GM23338 (cell line): Measurements from ENCODE around the gene ART4. TPM values are rescaled to one million over a fixed set of nuclear protein-coding genes. Genes with fewer than 3 reads are reported as not detected.

Source experiments
- ATAC-seq: fragments of 200-7000 bp; cut with Tn5 transposase; 3 replicates; pipeline ENCODE4 v1.9.1; 2020
- DNase-seq: peaks from one replicate; pipeline ENCODE4 v3.0.0-alpha.2; 2015; ENCODE audit warnings: low spot score
- H2AFZ ChIP-seq: fragments of 200-600 bp; sonication (generic); 2 replicates; pipeline ENCODE4 v1.8.0; 2016; ENCODE audit warnings: antibody characterized with exemption, mild to moderate bottlenecking, moderate library complexity
- H3F3A ChIP-seq: fragments of 200-600 bp; sonication (generic); replicated peaks from 2 replicates; pipeline ENCODE4 v1.8.0; 2017; ENCODE audit warnings: antibody characterized with exemption, mixed run types, low read depth
- H3K27ac ChIP-seq: fragments of 200-600 bp; sonication (generic); 2 replicates; pipeline ENCODE4 v1.6.1; 2016; ENCODE audit warnings: low read depth
- H3K27me3 ChIP-seq: fragments of 200-600 bp; sonication (generic); 2 replicates; pipeline ENCODE4 v1.8.0; 2016; ENCODE audit warnings: mild to moderate bottlenecking, mixed run types, moderate library complexity; ENCODE audit not compliant: insufficient read depth
- H3K36me3 ChIP-seq: fragments of 200-600 bp; sonication (generic); 2 replicates; pipeline ENCODE4 v1.8.0; 2016; ENCODE audit warnings: mild to moderate bottlenecking; ENCODE audit not compliant: insufficient read depth
- H3K4me1 ChIP-seq: fragments of 200-600 bp; sonication (generic); 2 replicates; pipeline ENCODE4 v1.8.0; 2016; ENCODE audit warnings: mild to moderate bottlenecking, moderate library complexity; ENCODE audit not compliant: insufficient read depth
- H3K4me2 ChIP-seq: fragments of 200-600 bp; sonication (generic); 2 replicates; pipeline ENCODE4 v1.7.1; 2017; ENCODE audit warnings: mixed run types
- H3K4me3 ChIP-seq: fragments of 200-600 bp; sonication (generic); 2 replicates; pipeline ENCODE4 v1.6.1; 2016; ENCODE audit warnings: mixed run types
- H3K79me2 ChIP-seq: fragments of 200-600 bp; sonication (generic); replicated peaks from 2 replicates; pipeline ENCODE4 v1.8.0; 2017; ENCODE audit warnings: mild to moderate bottlenecking; ENCODE audit not compliant: insufficient read depth
- H3K9me2 ChIP-seq: fragments of 200-600 bp; sonication (generic); 2 replicates; pipeline ENCODE4 v1.8.0; 2017; ENCODE audit not compliant: insufficient read depth
- H4K20me1 ChIP-seq: fragments of 200-600 bp; sonication (generic); replicated peaks from 2 replicates; pipeline ENCODE4 v1.8.0; 2017; ENCODE audit warnings: mild to moderate bottlenecking; ENCODE audit not compliant: insufficient read depth
- H3K27ac Mint-ChIP-seq: 2 replicates; pipeline ENCODE4 v1.8.0; 2020; ENCODE audit warnings: inconsistent platforms, mild to moderate bottlenecking, moderate library complexity, mixed read lengths
- H3K27me3 Mint-ChIP-seq: 3 replicates; pipeline ENCODE4 v1.8.0; 2022; ENCODE audit warnings: low read depth, mild to moderate bottlenecking, moderate library complexity, mixed read lengths, inconsistent platforms; ENCODE audit not compliant: insufficient read depth, poor library complexity
- H3K36me3 Mint-ChIP-seq: 3 replicates; pipeline ENCODE4 v1.8.0; 2021; ENCODE audit warnings: low read depth, mild to moderate bottlenecking, inconsistent platforms, moderate library complexity, mixed read lengths
- H3K4me1 Mint-ChIP-seq: 3 replicates; pipeline ENCODE4 v1.8.0; 2020; ENCODE audit warnings: mild to moderate bottlenecking, inconsistent platforms, mixed read lengths
- H3K4me3 Mint-ChIP-seq: 3 replicates; pipeline ENCODE4 v1.8.0; 2021; ENCODE audit warnings: moderate library complexity, mild to moderate bottlenecking, inconsistent platforms, mixed read lengths
- H3K9me3 Mint-ChIP-seq: 3 replicates; pipeline ENCODE4 v1.8.0; 2020; ENCODE audit warnings: moderate library complexity, mild to moderate bottlenecking, inconsistent platforms, mixed read lengths
- CREB1 ChIP-seq: fragments of 250-450 bp; sonication (Bioruptor Pico); IDR thresholded peaks from 2 replicates; pipeline ENCODE4 v1.5.0; 2020; ENCODE audit warnings: low read depth, mild to moderate bottlenecking, moderate library complexity
- EZH2 ChIP-seq: fragments of 200-600 bp; sonication (generic); IDR thresholded peaks from one replicate; pipeline ENCODE4 v1.8.0; 2017; ENCODE audit warnings: antibody characterized with exemption, mild to moderate bottlenecking, low read depth; ENCODE audit not compliant: unreplicated experiment
- EZH2phosphoT487 ChIP-seq: fragments of 200-600 bp; sonication (generic); IDR thresholded peaks from one replicate; pipeline ENCODE4 v1.8.1; 2018; ENCODE audit warnings: antibody characterized with exemption; ENCODE audit not compliant: unreplicated experiment
- JUNB ChIP-seq: IDR thresholded peaks from one replicate; pipeline ENCODE4 v1.6.1; 2016; ENCODE audit warnings: antibody characterized with exemption; ENCODE audit not compliant: unreplicated experiment
- NANOG ChIP-seq: IDR thresholded peaks from 2 replicates; pipeline ENCODE4 v1.6.1; 2016; ENCODE audit warnings: antibody characterized with exemption, borderline replicate concordance
- POLR2AphosphoS5 ChIP-seq: IDR thresholded peaks from 2 replicates; pipeline ENCODE4 v1.6.1; 2016; ENCODE audit warnings: antibody characterized with exemption, low read depth
- STAT1 ChIP-seq: IDR thresholded peaks from one replicate; pipeline ENCODE4 v1.6.1; 2016; ENCODE audit warnings: antibody characterized with exemption; ENCODE audit not compliant: unreplicated experiment
- ZNF114 ChIP-seq: fragments of 250-450 bp; sonication (Bioruptor Pico); IDR thresholded peaks from 2 replicates; pipeline ENCODE4 v1.5.0; 2020; ENCODE audit warnings: mild to moderate bottlenecking, moderate library complexity
- ZNF331 ChIP-seq: fragments of 250-450 bp; sonication (Bioruptor Pico); IDR thresholded peaks from 2 replicates; pipeline ENCODE4 v1.5.0; 2020; ENCODE audit warnings: low read depth, mild to moderate bottlenecking, moderate library complexity
- polyA plus RNA-seq: library from polyadenylated mRNA; unstranded; fragments of >200 nt; fragmentation: Nextera tagmentation; extraction: Ambion mirVana; gene quantifications from 2 replicates; pipeline ENCODE4 v1.2.1, GENCODE V29; 2016
- total RNA-seq: library from RNA; depleted of rRNA; stranded (reverse); fragments of >200 nt; shearing (Covaris generic); gene quantifications from 2 replicates; pipeline ENCODE4 v1.2.3, GENCODE V29; 2014
- TF ChIP-seq, protein P1 (sequence below), 2 experiments: fragments of 200-600 bp in 1 of 2; sonication (generic) in 1 of 2; conservative IDR thresholded peaks; 2 replicates each; pipeline versions ENCODE4 v1.5.1 to v1.6.1; 2016 to 2017; ENCODE audit warnings: antibody characterized with exemption in 2 of 2, low read depth in 2 of 2, mild to moderate bottlenecking in 2 of 2, moderate library complexity in 1 of 2
- TF ChIP-seq, protein P2 (sequence below): fragments of 250-450 bp; sonication (Bioruptor Pico); IDR thresholded peaks from 2 replicates; pipeline ENCODE4 v1.5.0; 2020; ENCODE audit warnings: mild to moderate bottlenecking, moderate library complexity
- TF ChIP-seq, protein P3 (sequence below): IDR thresholded peaks from one replicate; pipeline ENCODE4 v1.6.1; 2018; ENCODE audit warnings: antibody characterized with exemption; ENCODE audit not compliant: unreplicated experiment
- TF ChIP-seq, protein P4 (sequence below): IDR thresholded peaks from 2 replicates; pipeline ENCODE4 v1.6.1; 2016; ENCODE audit warnings: antibody characterized with exemption

ART4 gene
- total and polyA plus RNA-seq, 2 experiments from 2014 or later = 0.08 TPM; not detected in 1

DNA sequence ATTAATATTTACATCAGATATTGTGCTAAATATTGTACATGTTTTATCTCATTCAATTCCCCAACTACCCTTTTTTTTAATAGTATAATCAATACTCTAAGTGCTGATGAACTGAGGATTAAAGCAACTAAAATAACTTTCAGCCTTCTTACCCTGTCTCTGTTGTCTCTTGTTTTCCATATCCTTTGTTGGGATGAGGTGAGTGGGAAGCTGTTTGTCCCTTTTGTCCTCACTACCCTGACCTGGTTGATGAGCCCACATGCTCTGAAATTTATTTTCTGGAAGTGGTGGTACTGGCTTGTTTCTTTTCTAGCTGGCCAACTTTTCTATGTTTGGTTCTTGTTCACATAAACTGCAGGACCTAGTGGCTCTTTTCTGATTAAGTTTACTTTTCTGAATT, 9.6 kb upstream of the ART4 start:
- H3K27me3 Mint-ChIP-seq = no peaks in the 10 kb centered on the region
- TF ChIP-seq EZH2 (no peak), NANOG (no peak), CREB1 (CRISPR knock-in tag) (no peak), EZH2phosphoT487 (no peak), ZNF114 (CRISPR knock-in tag) (no peak), ZNF331 (CRISPR knock-in tag) (no peak), STAT1 (no peak), JUNB (no peak), POLR2AphosphoS5 (no peak)
- TF ChIP-seq, protein P1, sequence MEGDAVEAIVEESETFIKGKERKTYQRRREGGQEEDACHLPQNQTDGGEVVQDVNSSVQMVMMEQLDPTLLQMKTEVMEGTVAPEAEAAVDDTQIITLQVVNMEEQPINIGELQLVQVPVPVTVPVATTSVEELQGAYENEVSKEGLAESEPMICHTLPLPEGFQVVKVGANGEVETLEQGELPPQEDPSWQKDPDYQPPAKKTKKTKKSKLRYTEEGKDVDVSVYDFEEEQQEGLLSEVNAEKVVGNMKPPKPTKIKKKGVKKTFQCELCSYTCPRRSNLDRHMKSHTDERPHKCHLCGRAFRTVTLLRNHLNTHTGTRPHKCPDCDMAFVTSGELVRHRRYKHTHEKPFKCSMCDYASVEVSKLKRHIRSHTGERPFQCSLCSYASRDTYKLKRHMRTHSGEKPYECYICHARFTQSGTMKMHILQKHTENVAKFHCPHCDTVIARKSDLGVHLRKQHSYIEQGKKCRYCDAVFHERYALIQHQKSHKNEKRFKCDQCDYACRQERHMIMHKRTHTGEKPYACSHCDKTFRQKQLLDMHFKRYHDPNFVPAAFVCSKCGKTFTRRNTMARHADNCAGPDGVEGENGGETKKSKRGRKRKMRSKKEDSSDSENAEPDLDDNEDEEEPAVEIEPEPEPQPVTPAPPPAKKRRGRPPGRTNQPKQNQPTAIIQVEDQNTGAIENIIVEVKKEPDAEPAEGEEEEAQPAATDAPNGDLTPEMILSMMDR (conservative IDR thresholded peaks at IDR 0.05; ENCODE audit: low read depth in 2 of 2) = no peak
- TF ChIP-seq, protein P2, sequence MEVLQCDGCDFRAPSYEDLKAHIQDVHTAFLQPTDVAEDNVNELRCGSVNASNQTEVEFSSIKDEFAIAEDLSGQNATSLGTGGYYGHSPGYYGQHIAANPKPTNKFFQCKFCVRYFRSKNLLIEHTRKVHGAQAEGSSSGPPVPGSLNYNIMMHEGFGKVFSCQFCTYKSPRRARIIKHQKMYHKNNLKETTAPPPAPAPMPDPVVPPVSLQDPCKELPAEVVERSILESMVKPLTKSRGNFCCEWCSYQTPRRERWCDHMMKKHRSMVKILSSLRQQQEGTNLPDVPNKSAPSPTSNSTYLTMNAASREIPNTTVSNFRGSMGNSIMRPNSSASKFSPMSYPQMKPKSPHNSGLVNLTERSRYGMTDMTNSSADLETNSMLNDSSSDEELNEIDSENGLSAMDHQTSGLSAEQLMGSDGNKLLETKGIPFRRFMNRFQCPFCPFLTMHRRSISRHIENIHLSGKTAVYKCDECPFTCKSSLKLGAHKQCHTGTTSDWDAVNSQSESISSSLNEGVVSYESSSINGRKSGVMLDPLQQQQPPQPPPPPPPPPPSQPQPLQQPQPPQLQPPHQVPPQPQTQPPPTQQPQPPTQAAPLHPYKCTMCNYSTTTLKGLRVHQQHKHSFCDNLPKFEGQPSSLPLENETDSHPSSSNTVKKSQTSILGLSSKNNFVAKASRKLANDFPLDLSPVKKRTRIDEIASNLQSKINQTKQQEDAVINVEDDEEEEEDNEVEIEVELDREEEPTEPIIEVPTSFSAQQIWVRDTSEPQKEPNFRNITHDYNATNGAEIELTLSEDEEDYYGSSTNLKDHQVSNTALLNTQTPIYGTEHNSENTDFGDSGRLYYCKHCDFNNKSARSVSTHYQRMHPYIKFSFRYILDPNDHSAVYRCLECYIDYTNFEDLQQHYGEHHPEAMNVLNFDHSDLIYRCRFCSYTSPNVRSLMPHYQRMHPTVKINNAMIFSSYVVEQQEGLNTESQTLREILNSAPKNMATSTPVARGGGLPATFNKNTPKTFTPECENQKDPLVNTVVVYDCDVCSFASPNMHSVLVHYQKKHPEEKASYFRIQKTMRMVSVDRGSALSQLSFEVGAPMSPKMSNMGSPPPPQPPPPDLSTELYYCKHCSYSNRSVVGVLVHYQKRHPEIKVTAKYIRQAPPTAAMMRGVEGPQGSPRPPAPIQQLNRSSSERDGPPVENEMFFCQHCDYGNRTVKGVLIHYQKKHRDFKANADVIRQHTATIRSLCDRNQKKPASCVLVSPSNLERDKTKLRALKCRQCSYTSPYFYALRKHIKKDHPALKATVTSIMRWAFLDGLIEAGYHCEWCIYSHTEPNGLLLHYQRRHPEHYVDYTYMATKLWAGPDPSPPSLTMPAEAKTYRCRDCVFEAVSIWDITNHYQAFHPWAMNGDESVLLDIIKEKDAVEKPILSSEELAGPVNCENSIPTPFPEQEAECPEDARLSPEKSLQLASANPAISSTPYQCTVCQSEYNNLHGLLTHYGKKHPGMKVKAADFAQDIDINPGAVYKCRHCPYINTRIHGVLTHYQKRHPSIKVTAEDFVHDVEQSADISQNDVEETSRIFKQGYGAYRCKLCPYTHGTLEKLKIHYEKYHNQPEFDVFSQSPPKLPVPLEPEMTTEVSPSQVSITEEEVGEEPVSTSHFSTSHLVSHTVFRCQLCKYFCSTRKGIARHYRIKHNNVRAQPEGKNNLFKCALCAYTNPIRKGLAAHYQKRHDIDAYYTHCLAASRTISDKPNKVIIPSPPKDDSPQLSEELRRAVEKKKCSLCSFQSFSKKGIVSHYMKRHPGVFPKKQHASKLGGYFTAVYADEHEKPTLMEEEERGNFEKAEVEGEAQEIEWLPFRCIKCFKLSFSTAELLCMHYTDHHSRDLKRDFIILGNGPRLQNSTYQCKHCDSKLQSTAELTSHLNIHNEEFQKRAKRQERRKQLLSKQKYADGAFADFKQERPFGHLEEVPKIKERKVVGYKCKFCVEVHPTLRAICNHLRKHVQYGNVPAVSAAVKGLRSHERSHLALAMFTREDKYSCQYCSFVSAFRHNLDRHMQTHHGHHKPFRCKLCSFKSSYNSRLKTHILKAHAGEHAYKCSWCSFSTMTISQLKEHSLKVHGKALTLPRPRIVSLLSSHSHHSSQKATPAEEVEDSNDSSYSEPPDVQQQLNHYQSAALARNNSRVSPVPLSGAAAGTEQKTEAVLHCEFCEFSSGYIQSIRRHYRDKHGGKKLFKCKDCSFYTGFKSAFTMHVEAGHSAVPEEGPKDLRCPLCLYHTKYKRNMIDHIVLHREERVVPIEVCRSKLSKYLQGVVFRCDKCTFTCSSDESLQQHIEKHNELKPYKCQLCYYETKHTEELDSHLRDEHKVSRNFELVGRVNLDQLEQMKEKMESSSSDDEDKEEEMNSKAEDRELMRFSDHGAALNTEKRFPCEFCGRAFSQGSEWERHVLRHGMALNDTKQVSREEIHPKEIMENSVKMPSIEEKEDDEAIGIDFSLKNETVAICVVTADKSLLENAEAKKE (CRISPR knock-in tag) = no peak
- TF ChIP-seq, protein P3, sequence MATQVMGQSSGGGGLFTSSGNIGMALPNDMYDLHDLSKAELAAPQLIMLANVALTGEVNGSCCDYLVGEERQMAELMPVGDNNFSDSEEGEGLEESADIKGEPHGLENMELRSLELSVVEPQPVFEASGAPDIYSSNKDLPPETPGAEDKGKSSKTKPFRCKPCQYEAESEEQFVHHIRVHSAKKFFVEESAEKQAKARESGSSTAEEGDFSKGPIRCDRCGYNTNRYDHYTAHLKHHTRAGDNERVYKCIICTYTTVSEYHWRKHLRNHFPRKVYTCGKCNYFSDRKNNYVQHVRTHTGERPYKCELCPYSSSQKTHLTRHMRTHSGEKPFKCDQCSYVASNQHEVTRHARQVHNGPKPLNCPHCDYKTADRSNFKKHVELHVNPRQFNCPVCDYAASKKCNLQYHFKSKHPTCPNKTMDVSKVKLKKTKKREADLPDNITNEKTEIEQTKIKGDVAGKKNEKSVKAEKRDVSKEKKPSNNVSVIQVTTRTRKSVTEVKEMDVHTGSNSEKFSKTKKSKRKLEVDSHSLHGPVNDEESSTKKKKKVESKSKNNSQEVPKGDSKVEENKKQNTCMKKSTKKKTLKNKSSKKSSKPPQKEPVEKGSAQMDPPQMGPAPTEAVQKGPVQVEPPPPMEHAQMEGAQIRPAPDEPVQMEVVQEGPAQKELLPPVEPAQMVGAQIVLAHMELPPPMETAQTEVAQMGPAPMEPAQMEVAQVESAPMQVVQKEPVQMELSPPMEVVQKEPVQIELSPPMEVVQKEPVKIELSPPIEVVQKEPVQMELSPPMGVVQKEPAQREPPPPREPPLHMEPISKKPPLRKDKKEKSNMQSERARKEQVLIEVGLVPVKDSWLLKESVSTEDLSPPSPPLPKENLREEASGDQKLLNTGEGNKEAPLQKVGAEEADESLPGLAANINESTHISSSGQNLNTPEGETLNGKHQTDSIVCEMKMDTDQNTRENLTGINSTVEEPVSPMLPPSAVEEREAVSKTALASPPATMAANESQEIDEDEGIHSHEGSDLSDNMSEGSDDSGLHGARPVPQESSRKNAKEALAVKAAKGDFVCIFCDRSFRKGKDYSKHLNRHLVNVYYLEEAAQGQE = no peak
- TF ChIP-seq, protein P4, sequence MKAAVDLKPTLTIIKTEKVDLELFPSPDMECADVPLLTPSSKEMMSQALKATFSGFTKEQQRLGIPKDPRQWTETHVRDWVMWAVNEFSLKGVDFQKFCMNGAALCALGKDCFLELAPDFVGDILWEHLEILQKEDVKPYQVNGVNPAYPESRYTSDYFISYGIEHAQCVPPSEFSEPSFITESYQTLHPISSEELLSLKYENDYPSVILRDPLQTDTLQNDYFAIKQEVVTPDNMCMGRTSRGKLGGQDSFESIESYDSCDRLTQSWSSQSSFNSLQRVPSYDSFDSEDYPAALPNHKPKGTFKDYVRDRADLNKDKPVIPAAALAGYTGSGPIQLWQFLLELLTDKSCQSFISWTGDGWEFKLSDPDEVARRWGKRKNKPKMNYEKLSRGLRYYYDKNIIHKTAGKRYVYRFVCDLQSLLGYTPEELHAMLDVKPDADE = no peak
- DNase-seq = peak; percentile 21
- H3K4me1 Mint-ChIP-seq = peaks cover 11% of the 10 kb centered on the region
- Histone ChIP-seq H3K79me2 (no peaks in the 10 kb centered on the region), H3F3A (no peaks in the 10 kb centered on the region), H3K4me1 (peaks cover 13% of the 10 kb centered on the region; the same call in 1 of the 2 replicates), H3K4me3 (no peak overlapping the region), H3K36me3 (no peaks in the 10 kb centered on the region), H3K27ac (no peak overlapping the region), H3K4me2 (no peak overlapping the region), H3K9me2 (no peaks in the 10 kb centered on the region), H4K20me1 (no peaks in the 10 kb centered on the region), H2AFZ (peak overlapping the region; percentile 75; the same call in 1 of the 2 replicates), H3K27me3 (no peaks in the 10 kb centered on the region)
- no peak overlapping the region for H3K27ac Mint-ChIP-seq
- ATAC-seq = peak; percentile 76
- peaks cover 5% of the 10 kb centered on the region; the same call in 2 of the 3 replicates for H3K9me3 Mint-ChIP-seq
- H3K36me3 Mint-ChIP-seq = no peaks in the 10 kb centered on the region
- no peak overlapping the region for H3K4me3 Mint-ChIP-seq
